GM23338 (cell line): Measurements from ENCODE around the gene NAT8L. TPM values are rescaled to one million over a fixed set of nuclear protein-coding genes. Genes with fewer than 3 reads are reported as not detected.

ENCODE experiments used
- ATAC-seq: fragments of 200-7000 bp; cut with Tn5 transposase; 3 replicates; pipeline ENCODE4 v1.9.1; 2020
- DNase-seq: peaks from one replicate; pipeline ENCODE4 v3.0.0-alpha.2; 2015; ENCODE audit warnings: low spot score
- H2AFZ ChIP-seq: fragments of 200-600 bp; sonication (generic); 2 replicates; pipeline ENCODE4 v1.8.0; 2016; ENCODE audit warnings: antibody characterized with exemption, mild to moderate bottlenecking, moderate library complexity
- H3F3A ChIP-seq: fragments of 200-600 bp; sonication (generic); replicated peaks from 2 replicates; pipeline ENCODE4 v1.8.0; 2017; ENCODE audit warnings: antibody characterized with exemption, mixed run types, low read depth
- H3K27ac ChIP-seq: fragments of 200-600 bp; sonication (generic); 2 replicates; pipeline ENCODE4 v1.6.1; 2016; ENCODE audit warnings: low read depth
- H3K27me3 ChIP-seq: fragments of 200-600 bp; sonication (generic); 2 replicates; pipeline ENCODE4 v1.8.0; 2016; ENCODE audit warnings: mild to moderate bottlenecking, mixed run types, moderate library complexity; ENCODE audit not compliant: insufficient read depth
- H3K36me3 ChIP-seq: fragments of 200-600 bp; sonication (generic); 2 replicates; pipeline ENCODE4 v1.8.0; 2016; ENCODE audit warnings: mild to moderate bottlenecking; ENCODE audit not compliant: insufficient read depth
- H3K4me1 ChIP-seq: fragments of 200-600 bp; sonication (generic); 2 replicates; pipeline ENCODE4 v1.8.0; 2016; ENCODE audit warnings: mild to moderate bottlenecking, moderate library complexity; ENCODE audit not compliant: insufficient read depth
- H3K4me2 ChIP-seq: fragments of 200-600 bp; sonication (generic); 2 replicates; pipeline ENCODE4 v1.7.1; 2017; ENCODE audit warnings: mixed run types
- H3K4me3 ChIP-seq: fragments of 200-600 bp; sonication (generic); 2 replicates; pipeline ENCODE4 v1.6.1; 2016; ENCODE audit warnings: mixed run types
- H3K79me2 ChIP-seq: fragments of 200-600 bp; sonication (generic); replicated peaks from 2 replicates; pipeline ENCODE4 v1.8.0; 2017; ENCODE audit warnings: mild to moderate bottlenecking; ENCODE audit not compliant: insufficient read depth
- H3K9me2 ChIP-seq: fragments of 200-600 bp; sonication (generic); 2 replicates; pipeline ENCODE4 v1.8.0; 2017; ENCODE audit not compliant: insufficient read depth
- H4K20me1 ChIP-seq: fragments of 200-600 bp; sonication (generic); replicated peaks from 2 replicates; pipeline ENCODE4 v1.8.0; 2017; ENCODE audit warnings: mild to moderate bottlenecking; ENCODE audit not compliant: insufficient read depth
- H3K27ac Mint-ChIP-seq: 2 replicates; pipeline ENCODE4 v1.8.0; 2020; ENCODE audit warnings: inconsistent platforms, mild to moderate bottlenecking, moderate library complexity, mixed read lengths
- H3K27me3 Mint-ChIP-seq: 3 replicates; pipeline ENCODE4 v1.8.0; 2022; ENCODE audit warnings: low read depth, mild to moderate bottlenecking, moderate library complexity, mixed read lengths, inconsistent platforms; ENCODE audit not compliant: insufficient read depth, poor library complexity
- H3K36me3 Mint-ChIP-seq: 3 replicates; pipeline ENCODE4 v1.8.0; 2021; ENCODE audit warnings: low read depth, mild to moderate bottlenecking, inconsistent platforms, moderate library complexity, mixed read lengths
- H3K4me1 Mint-ChIP-seq: 3 replicates; pipeline ENCODE4 v1.8.0; 2020; ENCODE audit warnings: mild to moderate bottlenecking, inconsistent platforms, mixed read lengths
- H3K4me3 Mint-ChIP-seq: 3 replicates; pipeline ENCODE4 v1.8.0; 2021; ENCODE audit warnings: moderate library complexity, mild to moderate bottlenecking, inconsistent platforms, mixed read lengths
- H3K9me3 Mint-ChIP-seq: 3 replicates; pipeline ENCODE4 v1.8.0; 2020; ENCODE audit warnings: moderate library complexity, mild to moderate bottlenecking, inconsistent platforms, mixed read lengths
- CREB1 ChIP-seq: fragments of 250-450 bp; sonication (Bioruptor Pico); IDR thresholded peaks from 2 replicates; pipeline ENCODE4 v1.5.0; 2020; ENCODE audit warnings: low read depth, mild to moderate bottlenecking, moderate library complexity
- CTCF ChIP-seq, 2 experiments: fragments of 200-600 bp in 1 of 2; sonication (generic) in 1 of 2; conservative IDR thresholded peaks; 2 replicates each; pipeline versions ENCODE4 v1.5.1 to v1.6.1; 2016 to 2017; ENCODE audit warnings: antibody characterized with exemption in 2 of 2, low read depth in 2 of 2, mild to moderate bottlenecking in 2 of 2, moderate library complexity in 1 of 2
- ETS1 ChIP-seq: IDR thresholded peaks from 2 replicates; pipeline ENCODE4 v1.6.1; 2016; ENCODE audit warnings: antibody characterized with exemption
- EZH2 ChIP-seq: fragments of 200-600 bp; sonication (generic); IDR thresholded peaks from one replicate; pipeline ENCODE4 v1.8.0; 2017; ENCODE audit warnings: antibody characterized with exemption, mild to moderate bottlenecking, low read depth; ENCODE audit not compliant: unreplicated experiment
- EZH2phosphoT487 ChIP-seq: fragments of 200-600 bp; sonication (generic); IDR thresholded peaks from one replicate; pipeline ENCODE4 v1.8.1; 2018; ENCODE audit warnings: antibody characterized with exemption; ENCODE audit not compliant: unreplicated experiment
- NANOG ChIP-seq: IDR thresholded peaks from 2 replicates; pipeline ENCODE4 v1.6.1; 2016; ENCODE audit warnings: antibody characterized with exemption, borderline replicate concordance
- POLR2AphosphoS5 ChIP-seq: IDR thresholded peaks from 2 replicates; pipeline ENCODE4 v1.6.1; 2016; ENCODE audit warnings: antibody characterized with exemption, low read depth
- REST ChIP-seq: IDR thresholded peaks from one replicate; pipeline ENCODE4 v1.6.1; 2018; ENCODE audit warnings: antibody characterized with exemption; ENCODE audit not compliant: unreplicated experiment
- STAT1 ChIP-seq: IDR thresholded peaks from one replicate; pipeline ENCODE4 v1.6.1; 2016; ENCODE audit warnings: antibody characterized with exemption; ENCODE audit not compliant: unreplicated experiment
- ZNF114 ChIP-seq: fragments of 250-450 bp; sonication (Bioruptor Pico); IDR thresholded peaks from 2 replicates; pipeline ENCODE4 v1.5.0; 2020; ENCODE audit warnings: mild to moderate bottlenecking, moderate library complexity
- ZNF331 ChIP-seq: fragments of 250-450 bp; sonication (Bioruptor Pico); IDR thresholded peaks from 2 replicates; pipeline ENCODE4 v1.5.0; 2020; ENCODE audit warnings: low read depth, mild to moderate bottlenecking, moderate library complexity
- ZNF462 ChIP-seq: fragments of 250-450 bp; sonication (Bioruptor Pico); IDR thresholded peaks from 2 replicates; pipeline ENCODE4 v1.5.0; 2020; ENCODE audit warnings: mild to moderate bottlenecking, moderate library complexity
- polyA plus RNA-seq: library from polyadenylated mRNA; unstranded; fragments of >200 nt; fragmentation: Nextera tagmentation; extraction: Ambion mirVana; gene quantifications from 2 replicates; pipeline ENCODE4 v1.2.1, GENCODE V29; 2016
- total RNA-seq: library from RNA; depleted of rRNA; stranded (reverse); fragments of >200 nt; shearing (Covaris generic); gene quantifications from 2 replicates; pipeline ENCODE4 v1.2.3, GENCODE V29; 2014

Gene NAT8L
- total and polyA plus RNA-seq, 2 experiments from 2014 or later: 1.6 to 9.7 TPM

- ATAC-seq: no peak
Measured at GRCh38 chr4:2054217-2054616, 4.9 kb upstream of the NAT8L start.

More at GRCh38 chr4:2054217-2054616, 4.9 kb upstream of the NAT8L start:
- peaks cover 29% of the 10 kb centered on the region for H3K27me3 Mint-ChIP-seq
- no peaks in the 10 kb centered on the region; the same call in 1 of the 2 replicates for H3K36me3 ChIP-seq
- no peak overlapping the region for H3K27ac ChIP-seq
- peaks cover 49% of the 10 kb centered on the region for H3K27me3 ChIP-seq
- H3K9me2 ChIP-seq: no peaks in the 10 kb centered on the region
- no peaks in the 10 kb centered on the region for H3K9me3 Mint-ChIP-seq
- no peaks in the 10 kb centered on the region for H3K79me2 ChIP-seq
- no peak overlapping the region for H3K4me3 Mint-ChIP-seq
- DNase-seq: no peak
- H2AFZ ChIP-seq: no peak overlapping the region
- H3K4me1 Mint-ChIP-seq: peaks cover 14% of the 10 kb centered on the region
- TF ChIP-seq POLR2AphosphoS5 (no peak), ETS1 (no peak), EZH2phosphoT487 (no peak), ZNF462 (CRISPR knock-in tag) (no peak), NANOG (no peak), REST (no peak), EZH2 (no peak), ZNF114 (CRISPR knock-in tag) (no peak), CTCF (conservative IDR thresholded peaks at IDR 0.05; ENCODE audit: low read depth in 2 of 2) (no peak), ZNF331 (CRISPR knock-in tag) (no peak), CREB1 (no peak), STAT1 (no peak)
- H3K36me3 Mint-ChIP-seq: no peaks in the 10 kb centered on the region; the same call in 2 of the 3 replicates
- no peak overlapping the region for H3K4me2 ChIP-seq
- no peaks in the 10 kb centered on the region; the same call in 1 of the 2 replicates for H4K20me1 ChIP-seq
- no peak overlapping the region for H3K4me3 ChIP-seq
- 0 out of 2 replicates have a peak, but pooled peaks cover 6% of the 10 kb centered on the region for H3F3A ChIP-seq
- peaks cover 9% of the 10 kb centered on the region; the same call in 1 of the 2 replicates for H3K4me1 ChIP-seq
- H3K27ac Mint-ChIP-seq: no peak overlapping the region
